Measurements from ENCODE around the gene ZFP1.

Gene ZFP1

DNA sequence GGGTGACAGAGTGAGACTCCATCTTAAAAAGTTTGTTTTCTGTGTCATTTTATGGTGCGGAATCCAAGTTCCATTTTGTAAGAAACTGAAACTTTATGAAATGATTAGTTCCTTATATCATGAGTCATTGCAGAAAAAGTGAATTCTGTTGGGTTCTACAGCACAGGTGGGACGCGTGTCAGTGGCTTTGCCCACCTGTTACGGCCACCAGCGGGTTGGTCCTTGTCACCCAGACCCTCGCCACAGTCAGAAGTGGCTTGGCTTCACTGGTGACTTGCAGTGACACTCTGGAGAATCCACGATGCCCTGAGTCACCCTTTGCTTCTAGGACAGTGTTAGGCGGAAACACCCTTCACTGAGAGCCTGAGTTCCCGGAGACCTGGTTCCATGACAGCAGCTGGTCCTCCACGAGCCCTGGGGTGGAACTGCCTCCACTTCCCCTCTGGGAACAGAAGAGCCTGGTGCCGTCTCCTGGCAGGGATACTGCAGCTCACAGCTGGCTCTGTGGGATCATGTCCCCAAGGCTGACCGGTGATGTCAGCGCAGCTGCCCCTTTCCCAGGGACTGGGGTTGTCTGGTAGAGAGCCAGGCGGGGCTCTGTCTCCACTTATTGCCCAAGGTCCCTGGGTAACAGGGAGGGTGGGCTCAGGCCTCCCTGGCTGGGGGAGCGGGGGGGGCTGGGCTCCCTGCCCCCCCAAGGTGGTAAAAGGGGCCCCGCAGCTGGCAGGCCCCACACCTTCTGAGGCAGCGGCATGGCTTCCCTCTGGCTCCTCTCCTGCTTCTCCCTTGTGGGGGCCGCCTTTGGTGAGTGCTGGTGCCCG, 70.1 kb downstream of the ZFP1 start, which contains the start of gene CTRB1 (continued):
- TF ChIP-seq, protein P1, sequence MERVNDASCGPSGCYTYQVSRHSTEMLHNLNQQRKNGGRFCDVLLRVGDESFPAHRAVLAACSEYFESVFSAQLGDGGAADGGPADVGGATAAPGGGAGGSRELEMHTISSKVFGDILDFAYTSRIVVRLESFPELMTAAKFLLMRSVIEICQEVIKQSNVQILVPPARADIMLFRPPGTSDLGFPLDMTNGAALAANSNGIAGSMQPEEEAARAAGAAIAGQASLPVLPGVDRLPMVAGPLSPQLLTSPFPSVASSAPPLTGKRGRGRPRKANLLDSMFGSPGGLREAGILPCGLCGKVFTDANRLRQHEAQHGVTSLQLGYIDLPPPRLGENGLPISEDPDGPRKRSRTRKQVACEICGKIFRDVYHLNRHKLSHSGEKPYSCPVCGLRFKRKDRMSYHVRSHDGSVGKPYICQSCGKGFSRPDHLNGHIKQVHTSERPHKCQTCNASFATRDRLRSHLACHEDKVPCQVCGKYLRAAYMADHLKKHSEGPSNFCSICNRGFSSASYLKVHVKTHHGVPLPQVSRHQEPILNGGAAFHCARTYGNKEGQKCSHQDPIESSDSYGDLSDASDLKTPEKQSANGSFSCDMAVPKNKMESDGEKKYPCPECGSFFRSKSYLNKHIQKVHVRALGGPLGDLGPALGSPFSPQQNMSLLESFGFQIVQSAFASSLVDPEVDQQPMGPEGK (CRISPR knock-in tag; IDR thresholded peaks at IDR 0.05; ENCODE audit: borderline replicate concordance): no peak
- TF ChIP-seq RARB (CRISPR knock-in tag; IDR thresholded peaks at IDR 0.05) (no peak), ZFP30 (CRISPR knock-in tag; IDR thresholded peaks at IDR 0.05) (no peak), ZFP3 (CRISPR knock-in tag; IDR thresholded peaks at IDR 0.05) (no peak), CSDC2 (CRISPR knock-in tag; IDR thresholded peaks at IDR 0.05) (no peak), GLIS3 (CRISPR knock-in tag; IDR thresholded peaks at IDR 0.05) (no peak), ZNF70 (CRISPR knock-in tag; IDR thresholded peaks at IDR 0.05) (no peak)
- TF ChIP-seq, protein P2, sequence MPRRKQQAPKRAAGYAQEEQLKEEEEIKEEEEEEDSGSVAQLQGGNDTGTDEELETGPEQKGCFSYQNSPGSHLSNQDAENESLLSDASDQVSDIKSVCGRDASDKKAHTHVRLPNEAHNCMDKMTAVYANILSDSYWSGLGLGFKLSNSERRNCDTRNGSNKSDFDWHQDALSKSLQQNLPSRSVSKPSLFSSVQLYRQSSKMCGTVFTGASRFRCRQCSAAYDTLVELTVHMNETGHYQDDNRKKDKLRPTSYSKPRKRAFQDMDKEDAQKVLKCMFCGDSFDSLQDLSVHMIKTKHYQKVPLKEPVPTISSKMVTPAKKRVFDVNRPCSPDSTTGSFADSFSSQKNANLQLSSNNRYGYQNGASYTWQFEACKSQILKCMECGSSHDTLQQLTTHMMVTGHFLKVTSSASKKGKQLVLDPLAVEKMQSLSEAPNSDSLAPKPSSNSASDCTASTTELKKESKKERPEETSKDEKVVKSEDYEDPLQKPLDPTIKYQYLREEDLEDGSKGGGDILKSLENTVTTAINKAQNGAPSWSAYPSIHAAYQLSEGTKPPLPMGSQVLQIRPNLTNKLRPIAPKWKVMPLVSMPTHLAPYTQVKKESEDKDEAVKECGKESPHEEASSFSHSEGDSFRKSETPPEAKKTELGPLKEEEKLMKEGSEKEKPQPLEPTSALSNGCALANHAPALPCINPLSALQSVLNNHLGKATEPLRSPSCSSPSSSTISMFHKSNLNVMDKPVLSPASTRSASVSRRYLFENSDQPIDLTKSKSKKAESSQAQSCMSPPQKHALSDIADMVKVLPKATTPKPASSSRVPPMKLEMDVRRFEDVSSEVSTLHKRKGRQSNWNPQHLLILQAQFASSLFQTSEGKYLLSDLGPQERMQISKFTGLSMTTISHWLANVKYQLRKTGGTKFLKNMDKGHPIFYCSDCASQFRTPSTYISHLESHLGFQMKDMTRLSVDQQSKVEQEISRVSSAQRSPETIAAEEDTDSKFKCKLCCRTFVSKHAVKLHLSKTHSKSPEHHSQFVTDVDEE (CRISPR knock-in tag; IDR thresholded peaks at IDR 0.05): no peak

DNA sequence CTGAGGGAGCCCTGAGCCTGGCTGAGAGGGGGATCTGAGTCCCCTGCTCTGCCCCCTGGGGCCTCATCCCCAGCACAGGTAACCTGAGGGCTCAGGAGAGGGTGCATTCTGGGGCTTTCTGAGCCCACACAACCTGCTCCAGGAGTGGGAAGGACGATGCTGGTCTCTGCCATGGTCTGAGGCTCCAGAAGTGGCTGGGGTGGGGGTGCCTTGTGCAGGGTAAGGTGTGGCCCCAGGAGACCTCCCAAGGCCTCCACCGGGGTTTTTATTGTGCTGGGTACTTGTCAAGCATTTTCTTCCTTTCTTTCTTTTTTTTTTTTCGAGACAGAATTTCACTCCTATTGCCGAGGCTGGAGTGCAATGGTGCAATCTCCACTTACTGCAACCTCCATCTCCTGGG, 70.8 kb downstream of the ZFP1 start:
- TF ChIP-seq, protein P3, sequence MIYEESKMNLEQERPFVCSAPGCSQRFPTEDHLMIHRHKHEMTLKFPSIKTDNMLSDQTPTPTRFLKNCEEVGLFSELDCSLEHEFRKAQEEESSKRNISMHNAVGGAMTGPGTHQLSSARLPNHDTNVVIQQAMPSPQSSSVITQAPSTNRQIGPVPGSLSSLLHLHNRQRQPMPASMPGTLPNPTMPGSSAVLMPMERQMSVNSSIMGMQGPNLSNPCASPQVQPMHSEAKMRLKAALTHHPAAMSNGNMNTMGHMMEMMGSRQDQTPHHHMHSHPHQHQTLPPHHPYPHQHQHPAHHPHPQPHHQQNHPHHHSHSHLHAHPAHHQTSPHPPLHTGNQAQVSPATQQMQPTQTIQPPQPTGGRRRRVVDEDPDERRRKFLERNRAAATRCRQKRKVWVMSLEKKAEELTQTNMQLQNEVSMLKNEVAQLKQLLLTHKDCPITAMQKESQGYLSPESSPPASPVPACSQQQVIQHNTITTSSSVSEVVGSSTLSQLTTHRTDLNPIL (CRISPR knock-in tag; IDR thresholded peaks at IDR 0.05; ENCODE audit: low read depth): no peak
- TF ChIP-seq, protein P2 (CRISPR knock-in tag; IDR thresholded peaks at IDR 0.05): no peak
- no peak for TF ChIP-seq ZFP30 (CRISPR knock-in tag; IDR thresholded peaks at IDR 0.05)
- TF ChIP-seq, protein P4, sequence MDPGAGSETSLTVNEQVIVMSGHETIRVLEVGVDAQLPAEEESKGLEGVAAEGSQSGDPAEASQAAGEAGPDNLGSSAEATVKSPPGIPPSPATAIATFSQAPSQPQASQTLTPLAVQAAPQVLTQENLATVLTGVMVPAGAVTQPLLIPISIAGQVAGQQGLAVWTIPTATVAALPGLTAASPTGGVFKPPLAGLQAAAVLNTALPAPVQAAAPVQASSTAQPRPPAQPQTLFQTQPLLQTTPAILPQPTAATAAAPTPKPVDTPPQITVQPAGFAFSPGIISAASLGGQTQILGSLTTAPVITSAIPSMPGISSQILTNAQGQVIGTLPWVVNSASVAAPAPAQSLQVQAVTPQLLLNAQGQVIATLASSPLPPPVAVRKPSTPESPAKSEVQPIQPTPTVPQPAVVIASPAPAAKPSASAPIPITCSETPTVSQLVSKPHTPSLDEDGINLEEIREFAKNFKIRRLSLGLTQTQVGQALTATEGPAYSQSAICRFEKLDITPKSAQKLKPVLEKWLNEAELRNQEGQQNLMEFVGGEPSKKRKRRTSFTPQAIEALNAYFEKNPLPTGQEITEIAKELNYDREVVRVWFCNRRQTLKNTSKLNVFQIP (CRISPR knock-in tag; IDR thresholded peaks at IDR 0.05; ENCODE audit: borderline replicate concordance, low read depth): no peak
- ATAC-seq: no peak

DNA sequence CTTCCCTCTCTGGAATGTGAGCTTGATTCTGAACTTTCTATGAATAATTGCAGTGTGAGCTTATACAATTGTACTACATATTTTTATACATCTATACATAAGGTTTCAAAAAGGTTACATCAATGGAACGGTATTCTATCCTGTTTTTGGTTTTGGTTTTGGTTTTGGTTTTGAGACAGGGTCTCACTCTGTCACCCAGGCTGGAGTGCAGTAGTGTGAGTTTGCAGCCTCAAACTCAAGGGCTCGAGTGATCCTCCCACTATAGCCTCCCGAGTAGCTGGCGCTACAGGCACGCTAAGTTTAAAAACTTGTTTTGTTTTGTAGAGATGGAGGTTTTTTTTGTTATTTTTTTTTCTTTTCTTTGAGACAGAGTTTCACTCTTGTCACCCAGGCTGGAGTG, 71.5 kb downstream of the ZFP1 start:
- no peak for TF ChIP-seq ZNF70 (CRISPR knock-in tag; IDR thresholded peaks at IDR 0.05)
- TF ChIP-seq SNAI2 (CRISPR knock-in tag; IDR thresholded peaks at IDR 0.05): no peak
- TF ChIP-seq GLIS3 (CRISPR knock-in tag; IDR thresholded peaks at IDR 0.05): no peak
- no peak for TF ChIP-seq ZFP30 (CRISPR knock-in tag; IDR thresholded peaks at IDR 0.05)
- no peak for TF ChIP-seq ZNF8 (CRISPR knock-in tag; IDR thresholded peaks at IDR 0.05)
- TF ChIP-seq, protein P2 (CRISPR knock-in tag; IDR thresholded peaks at IDR 0.05): no peak
- TF ChIP-seq TCF4 (CRISPR knock-in tag; IDR thresholded peaks at IDR 0.05; ENCODE audit: borderline replicate concordance): no peak
- TF ChIP-seq ZNF565 (CRISPR knock-in tag; conservative IDR thresholded peaks at IDR 0.05; ENCODE audit: low read depth): no peak
- TF ChIP-seq, protein P1 (CRISPR knock-in tag; IDR thresholded peaks at IDR 0.05; ENCODE audit: borderline replicate concordance): no peak
- no peak for TF ChIP-seq ISL1 (CRISPR knock-in tag; IDR thresholded peaks at IDR 0.05)
- TF ChIP-seq ESRRG (CRISPR knock-in tag; IDR thresholded peaks at IDR 0.05): no peak
- ATAC-seq: no peak
